ENCODE measurements around the gene PAX2. TPM values are rescaled to one million over a fixed set of nuclear protein-coding genes. Genes with fewer than 3 reads are reported as not detected.

The PAX2 gene
- total and polyA plus RNA-seq, 4 donors, result not detected

GRCh38 chr10:100750291-100751210 is 5.2 kb downstream of the PAX2 start (continued):
- TF ChIP-seq REST (IDR thresholded peaks at IDR 0.05), result no peak
- TF ChIP-seq ATF3 (IDR thresholded peaks at IDR 0.05), result no peak
- TF ChIP-seq TAF1 (conservative IDR thresholded peaks at IDR 0.05), result no peak
- TF ChIP-seq JUND (IDR thresholded peaks at IDR 0.05), result no peak
- no peak for TF ChIP-seq NR2F2 (IDR thresholded peaks at IDR 0.05)

GRCh38 chr10:100751211-100751933 is 6.0 kb downstream of the PAX2 start:
- DNase-seq (ENCODE audit: low spot score), result no peak
- Histone ChIP-seq H3K36me3 (ENCODE audit: control insufficient read depth in 4 of 4, insufficient read depth in 3 of 4, low read depth in 1 of 4, low read length in 3 of 4) (no peaks in the 10 kb centered on the region), H3K4me1 (ENCODE audit: control insufficient read depth in 4 of 4, insufficient read depth in 4 of 4, low read length in 3 of 4) (peaks cover 0 to 9% (median 6%) of the 10 kb centered on the region in 4 donors), H3K27ac (ENCODE audit: low read depth in 1 of 2, low read length in 2 of 2) (no peak overlapping the region), H3K9me3 (ENCODE audit: control insufficient read depth in 4 of 4, low read length in 3 of 4) (no peaks in the 10 kb centered on the region), H3K4me3 (ENCODE audit: low read depth in 1 of 3, low read length in 3 of 3) (no peak overlapping the region), H3K9ac (ENCODE audit: low read depth in 1 of 2, low read length in 2 of 2) (no peak overlapping the region), H3K27me3 (ENCODE audit: control insufficient read depth in 4 of 4, insufficient read depth in 4 of 4, low read length in 3 of 4) (peaks cover 0 to 45% (median 17%) of the 10 kb centered on the region in 4 donors)
- WGBS, result 35% methylated on average over 7 of the region's 7 CpGs
- TF ChIP-seq FOXA2 (IDR thresholded peaks at IDR 0.05) (no peak), JUND (IDR thresholded peaks at IDR 0.05) (no peak), YY1 (IDR thresholded peaks at IDR 0.05) (no peak), MAX (IDR thresholded peaks at IDR 0.05) (no peak), TAF1 (conservative IDR thresholded peaks at IDR 0.05) (no peak), ATF3 (IDR thresholded peaks at IDR 0.05) (no peak), RXRA (IDR thresholded peaks at IDR 0.05) (no peak), SP1 (IDR thresholded peaks at IDR 0.05) (no peak), CTCF (IDR thresholded peaks at IDR 0.05; ENCODE audit: low read depth, low read length, missing input control) (no peak), HNF4G (IDR thresholded peaks at IDR 0.05) (no peak), FOXA1 (IDR thresholded peaks at IDR 0.05) (no peak), RAD21 (IDR thresholded peaks at IDR 0.05) (no peak), NR2F2 (IDR thresholded peaks at IDR 0.05) (no peak)

Data from liver (tissue), 9 donors.